ENCODE results near the gene RAB42.
"Not testable (repeated sequence)": the region's sequence is repeated elsewhere in the genome, so short reads cannot be mapped to it uniquely, and the experiment has no call there.

Gene RAB42, protein sequence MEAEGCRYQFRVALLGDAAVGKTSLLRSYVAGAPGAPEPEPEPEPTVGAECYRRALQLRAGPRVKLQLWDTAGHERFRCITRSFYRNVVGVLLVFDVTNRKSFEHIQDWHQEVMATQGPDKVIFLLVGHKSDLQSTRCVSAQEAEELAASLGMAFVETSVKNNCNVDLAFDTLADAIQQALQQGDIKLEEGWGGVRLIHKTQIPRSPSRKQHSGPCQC

GRCh38 chr1:28591708-28592320, at the start of gene RAB42:
Gene RAB42, plus strand, starts transcription at chr1:28592265. Its CDS starts 247 bp downstream, at chr1:28592512.
- no peak for DNase-seq

- no peak for DNase-seq
Measured at GRCh38 chr1:28545246-28545628, 46.8 kb upstream of the RAB42 start.

DNA sequence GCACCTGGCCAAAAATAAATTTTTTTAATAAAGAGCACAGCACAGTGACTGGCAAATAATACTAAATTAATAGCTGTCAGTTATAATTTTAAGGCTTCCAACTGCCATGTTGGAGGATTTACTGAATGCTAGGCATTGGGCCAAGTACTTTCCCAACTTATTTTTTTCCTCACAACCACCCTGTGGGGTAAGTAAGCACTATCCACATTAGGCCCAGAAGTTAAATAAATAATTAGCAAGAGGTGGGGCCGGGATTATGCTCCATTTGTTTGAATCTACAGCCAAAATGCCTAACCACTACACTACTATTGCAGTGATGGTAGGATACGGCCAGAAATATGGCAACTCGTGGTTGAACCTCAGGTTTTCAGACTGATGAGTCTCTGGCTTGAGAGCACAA, 43.7 kb upstream of the RAB42 start:
- DNase-seq, result no peak

- no peak for DNase-seq
Measured at GRCh38 chr1:28551381-28551780, 40.7 kb upstream of the RAB42 start.

GRCh38 chr1:28552758-28553663, 39.1 kb upstream of the RAB42 start, which contains the start of gene TRNAU1AP:
Gene TRNAU1AP, plus strand, starts transcription at chr1:28553085. Its CDS starts 26 bp downstream, at chr1:28553111.
- peak; percentile 94 for DNase-seq

GRCh38 chr1:28560886-28561285, 31.2 kb upstream of the RAB42 start:
- DNase-seq, result no peak

DNA sequence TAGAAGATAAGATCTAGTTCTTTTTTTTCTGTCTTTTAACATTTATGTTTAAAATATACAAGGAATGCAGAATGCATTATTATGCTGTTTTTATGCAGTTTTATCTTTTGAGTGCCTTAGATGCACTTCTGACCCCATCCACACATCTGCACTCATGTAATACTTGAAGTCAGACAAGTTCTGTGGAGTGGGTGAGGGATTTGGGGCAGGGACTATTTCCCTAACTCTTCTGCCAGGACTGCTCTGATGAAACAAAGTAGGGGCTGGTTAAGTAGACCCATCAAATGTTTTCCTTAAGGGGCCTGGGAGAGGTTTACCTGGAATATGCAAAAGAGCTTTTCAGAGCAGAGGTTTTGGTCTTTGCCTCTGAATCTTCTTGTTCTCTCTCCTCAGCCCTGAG, 27.8 kb upstream of the RAB42 start:
- DNase-seq, result no peak

- no peak for DNase-seq
Measured at GRCh38 chr1:28565040-28565439, 27.0 kb upstream of the RAB42 start.

- DNase-seq, result no peak
Measured at GRCh38 chr1:28565726-28566125, 26.3 kb upstream of the RAB42 start.

DNA sequence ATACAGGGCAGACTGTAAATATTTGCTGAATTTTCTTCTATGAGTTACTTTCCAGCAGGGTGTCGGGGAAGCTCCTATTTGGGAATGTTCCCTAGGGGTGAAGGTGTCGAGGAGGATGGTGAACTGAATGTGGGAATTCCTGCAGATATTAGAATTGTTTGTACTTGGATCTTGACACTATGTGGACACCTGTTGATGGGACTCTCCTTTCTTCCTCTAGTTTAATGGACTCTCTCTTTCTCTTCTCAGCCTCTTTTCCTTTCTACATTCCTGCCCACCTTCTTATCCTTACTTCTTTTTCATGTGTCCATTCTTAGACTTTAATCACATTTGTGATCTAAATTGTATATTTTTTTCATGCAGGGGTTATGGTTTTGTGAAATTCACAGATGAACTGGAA, 25.1 kb upstream of the RAB42 start:
- no peak for DNase-seq

GRCh38 chr1:28571911-28572310, 20.2 kb upstream of the RAB42 start:
- DNase-seq, result no peak

DNA sequence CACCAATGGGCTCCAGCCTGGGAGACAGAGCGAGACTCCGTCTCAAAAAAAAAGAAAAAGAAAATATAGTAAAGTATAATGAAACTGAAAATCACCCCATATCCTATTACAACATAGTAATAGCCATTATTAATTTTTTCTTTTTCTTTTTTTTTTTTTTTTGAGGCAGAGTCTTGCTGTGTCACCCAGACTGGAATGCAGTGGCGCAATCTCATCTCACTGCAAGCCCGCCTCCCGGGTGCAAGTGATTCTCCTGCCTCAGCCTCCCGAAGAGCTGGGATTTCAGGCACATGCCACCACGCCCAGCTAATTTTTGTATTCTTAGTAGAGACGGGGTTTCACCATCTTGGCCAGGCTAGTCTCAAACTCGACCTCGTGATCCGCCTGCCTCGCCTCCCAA, 19.2 kb upstream of the RAB42 start:
- not testable (repeated sequence) for DNase-seq

DNA sequence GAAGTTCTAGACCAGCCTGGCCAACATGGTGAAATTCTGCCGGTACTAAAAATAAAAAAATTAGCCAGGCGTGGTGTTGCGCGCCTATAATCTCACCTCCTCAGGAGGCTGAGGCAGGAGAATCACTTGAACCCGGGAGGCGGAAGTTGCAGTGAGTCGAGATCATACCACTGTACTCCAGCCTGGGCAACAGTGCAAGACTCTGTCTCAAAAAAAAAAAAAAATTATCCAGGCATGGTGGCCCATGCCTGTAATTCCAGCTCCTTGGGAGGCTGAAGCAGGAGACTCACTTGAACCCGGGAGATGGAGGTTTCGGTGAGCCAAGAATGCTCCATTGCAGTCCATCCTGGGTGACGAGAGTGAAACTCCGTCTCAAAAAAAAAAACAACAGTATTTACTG, 18.5 kb upstream of the RAB42 start:
- no peak for DNase-seq

- DNase-seq, result no peak
Measured at GRCh38 chr1:28577052-28577678, 14.9 kb upstream of the RAB42 start.

DNA sequence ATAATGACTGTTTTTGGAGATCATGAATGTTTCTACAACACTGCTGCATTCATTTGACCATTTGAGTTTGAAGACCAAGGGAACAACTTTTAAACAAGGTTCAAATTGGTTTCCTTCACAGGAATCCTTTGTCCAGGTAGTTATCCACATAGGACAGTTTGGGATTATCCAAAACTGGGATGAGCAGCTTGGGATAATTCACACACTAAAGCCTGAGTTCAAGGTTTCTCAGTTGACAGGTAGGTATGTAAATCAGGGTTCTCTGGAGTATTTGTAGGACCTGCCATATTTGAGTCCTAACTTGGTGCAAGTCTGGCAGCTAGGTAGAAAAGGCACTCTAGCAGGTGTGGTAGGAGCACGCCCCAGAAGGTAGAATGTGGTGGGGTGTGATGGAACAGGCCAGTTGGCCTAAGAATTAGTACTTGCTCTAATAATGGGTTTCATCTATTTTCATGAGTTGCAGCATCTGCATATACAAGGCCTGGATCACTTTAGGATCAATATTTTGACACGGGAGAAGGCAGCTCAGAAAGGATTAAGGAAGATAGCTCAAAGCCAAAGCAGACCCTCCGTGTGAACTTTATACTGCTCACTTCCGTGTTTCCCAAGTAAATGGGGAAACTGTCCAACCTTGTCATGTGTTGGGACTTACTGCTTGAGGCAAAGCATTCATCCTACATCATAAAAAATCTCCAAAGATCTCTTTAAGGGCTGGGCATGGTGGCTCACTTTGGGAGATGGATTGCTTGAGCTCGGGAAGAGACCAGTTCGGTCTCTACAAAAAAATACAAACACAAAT, 14.1 kb upstream of the RAB42 start:
- DNase-seq, result no peak

DNA sequence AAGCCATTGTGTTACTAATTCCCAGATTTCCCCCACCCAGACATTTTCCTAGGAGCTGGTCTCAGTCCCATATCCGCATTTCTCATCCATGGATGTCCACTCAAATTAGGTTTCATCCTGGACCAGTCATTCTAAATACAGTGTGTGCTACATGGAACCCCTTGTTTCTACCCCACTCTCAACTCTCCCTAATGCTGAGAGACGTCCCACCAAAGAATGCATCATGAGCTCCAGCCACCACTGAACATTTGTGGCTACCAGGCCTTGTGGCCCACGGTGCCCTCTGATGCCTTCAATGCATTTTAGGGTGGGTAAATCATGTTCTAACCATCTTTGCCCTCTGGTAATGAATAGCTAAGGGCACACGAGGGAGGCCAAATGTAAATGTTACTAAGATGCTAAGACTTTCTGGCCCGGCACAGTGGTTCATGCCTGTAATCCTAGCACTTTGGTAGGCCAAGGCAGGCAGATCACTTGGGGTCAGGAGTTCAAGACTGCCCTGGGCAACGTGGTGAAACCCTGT, 13.3 kb upstream of the RAB42 start:
- DNase-seq, result no peak

DNA sequence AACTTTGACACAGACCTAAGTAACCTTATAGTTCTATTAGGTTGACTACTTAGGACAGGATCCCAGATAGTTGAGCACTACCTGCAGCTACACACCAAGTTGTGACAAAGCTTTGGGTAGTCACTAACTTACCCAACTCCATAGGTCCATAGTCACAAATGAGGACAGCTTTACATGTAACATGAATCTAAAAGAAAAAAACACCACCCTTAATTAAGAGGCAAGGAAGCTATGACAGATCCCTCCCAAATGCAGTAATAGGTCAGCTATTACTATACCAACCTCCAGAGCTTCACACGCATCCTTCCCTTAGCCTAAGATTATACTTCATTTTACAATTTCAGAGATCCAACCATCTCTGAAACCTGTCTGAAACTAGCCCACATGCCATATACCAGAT, 12.7 kb upstream of the RAB42 start:
- no peak for DNase-seq

DNA sequence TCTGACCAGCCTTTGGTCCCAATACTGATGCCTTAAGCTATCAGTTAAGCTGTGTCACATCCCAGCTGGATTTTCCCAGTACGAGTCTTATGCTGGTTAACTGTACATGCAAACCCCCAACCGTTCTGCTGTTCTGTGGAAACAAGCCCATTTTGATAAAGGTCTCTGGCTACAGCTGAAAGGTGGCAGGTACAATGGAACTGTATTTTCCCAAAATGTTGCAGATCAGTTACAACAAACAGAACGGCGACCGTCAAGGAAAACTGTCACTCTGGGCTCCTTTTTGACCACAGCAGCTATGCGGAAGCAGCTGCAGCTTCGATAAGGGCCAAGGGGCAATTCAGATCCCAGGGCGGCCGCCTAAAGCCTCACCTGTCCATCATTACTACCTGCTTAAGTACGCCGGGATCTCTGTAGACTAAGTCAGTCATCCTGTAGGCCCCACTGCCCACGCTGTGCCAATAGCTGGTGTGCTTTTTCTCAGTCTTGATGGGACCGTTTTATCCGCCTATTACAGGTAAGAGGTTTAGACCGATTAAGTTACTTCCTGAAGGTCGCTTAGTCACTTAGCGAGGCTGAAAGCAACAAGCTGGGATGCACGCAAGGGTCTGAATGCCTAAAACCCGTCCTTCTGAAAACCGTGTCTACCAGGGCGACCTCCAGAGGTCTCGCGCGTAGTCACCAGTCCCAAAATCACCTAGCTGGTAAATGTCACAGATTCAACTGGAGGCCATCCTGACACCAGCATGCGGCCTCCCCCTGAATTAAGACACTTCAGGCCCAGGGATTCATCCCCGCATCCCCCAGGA, 11.1 kb upstream of the RAB42 start:
- DNase-seq, result peak; percentile 57

DNA sequence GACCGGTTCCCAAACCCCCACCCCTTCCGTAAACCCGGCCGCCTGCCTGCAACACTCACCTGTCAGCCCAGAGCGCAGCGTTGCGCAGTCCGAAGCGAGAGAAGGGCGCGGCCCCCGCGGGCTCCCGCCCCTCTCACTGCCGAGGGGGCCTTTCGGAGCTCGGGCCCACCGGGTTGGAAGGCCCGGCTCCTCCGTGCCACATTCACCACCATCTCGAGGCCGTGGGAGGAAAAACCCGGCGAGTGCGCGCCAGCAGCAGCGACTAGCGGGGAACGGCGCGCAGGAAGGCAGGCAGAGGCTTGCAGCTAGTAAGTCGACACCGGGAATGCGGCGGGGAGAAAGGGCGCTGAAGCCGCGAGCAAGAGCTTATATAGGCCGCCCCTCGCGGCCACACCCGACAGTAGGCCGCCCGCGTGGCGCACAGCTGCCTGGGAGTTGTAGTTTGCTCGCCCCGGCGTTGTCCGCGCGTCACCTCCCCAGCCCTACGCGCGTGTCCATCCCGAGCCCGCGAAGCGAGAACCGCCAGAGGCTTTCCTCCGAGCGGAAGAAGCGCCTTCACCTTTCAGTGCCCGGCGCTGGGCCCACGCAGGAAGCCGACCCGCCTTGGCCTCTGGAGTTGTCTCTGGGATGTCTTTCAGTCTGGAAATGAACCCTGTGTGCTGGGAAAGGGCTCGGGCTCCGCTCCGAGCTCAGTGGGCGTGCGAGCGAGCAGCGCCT, 10.4 kb upstream of the RAB42 start:
- peak; percentile 93 for DNase-seq

DNA sequence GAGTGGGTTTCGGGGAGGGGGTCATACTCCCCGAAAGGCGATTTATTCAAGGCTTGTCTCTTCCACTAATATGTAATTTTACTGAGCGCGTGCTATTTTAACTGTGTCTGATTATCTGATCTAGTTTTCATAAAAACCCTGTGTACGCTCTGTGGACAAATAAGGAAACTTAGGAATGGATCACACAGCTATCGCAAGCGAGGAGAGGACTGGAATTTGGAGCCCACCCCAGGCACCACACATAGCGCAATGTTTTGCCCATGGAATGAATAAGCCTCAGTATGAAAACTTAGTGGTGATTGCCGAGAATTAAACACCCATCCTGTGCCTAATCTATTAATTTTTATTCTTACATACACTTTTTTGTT, 9.8 kb upstream of the RAB42 start:
- peak; percentile 42 for DNase-seq

All from NCI-H146 (cell line).